Transverse colon (tissue), 4 donors: ENCODE measurements around the gene ZMYND11.

Source experiments
- EP300 ChIP-seq: sonication (generic); formaldehyde crosslinking; IDR thresholded peaks from one replicate; pipeline ENCODE4 v1.6.1; 2017; ENCODE audit warnings: antibody characterized with exemption, low read depth
- POLR2A ChIP-seq: fragments of 450-650 bp; IDR thresholded peaks from one replicate; pipeline ENCODE4 v1.6.1; 2016; ENCODE audit warnings: antibody characterized with exemption, mild to moderate bottlenecking, moderate library complexity
- POLR2AphosphoS5 ChIP-seq, 3 donors: sonication (generic); formaldehyde crosslinking; IDR thresholded peaks; one replicate each; pipeline ENCODE4 v1.6.1; 2016; ENCODE audit warnings: antibody characterized with exemption in 3 of 3
- TF ChIP-seq, protein P1 (sequence below), 5 experiments: fragments of 200-600 bp in 3 of 5; fragments of 450-650 bp in 2 of 5; sonication (generic) in 3 of 5; IDR thresholded peaks; 1 replicate in 2 of 5; 2 replicates in 3 of 5; pipeline ENCODE4 v1.5.1; 2016 to 2017; ENCODE audit warnings: antibody characterized with exemption in 5 of 5, inconsistent platforms in 3 of 5, mild to moderate bottlenecking in 2 of 5, moderate library complexity in 1 of 5

DNA sequence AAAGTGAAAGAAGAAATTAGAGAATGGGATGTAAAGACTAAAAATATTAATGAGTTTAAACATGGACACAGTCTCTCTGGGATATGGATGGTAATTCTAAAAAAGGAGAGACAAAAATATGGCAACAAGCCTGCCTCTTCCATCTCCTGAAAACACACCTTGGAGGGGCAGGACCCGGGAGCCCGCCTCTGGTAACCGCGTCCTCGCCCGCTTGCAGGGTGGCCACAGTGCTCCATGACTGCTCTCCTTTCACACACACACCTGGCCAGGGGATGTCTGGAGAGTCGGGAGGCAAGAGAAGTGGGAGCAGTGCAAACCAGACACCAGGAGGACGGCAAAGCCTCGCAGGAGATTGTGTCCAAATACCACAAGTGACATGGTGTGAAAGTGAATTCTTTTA lies 166.3 kb downstream of the ZMYND11 start:
- no peak for TF ChIP-seq POLR2AphosphoS5 (IDR thresholded peaks at IDR 0.05)
- TF ChIP-seq, protein P1, sequence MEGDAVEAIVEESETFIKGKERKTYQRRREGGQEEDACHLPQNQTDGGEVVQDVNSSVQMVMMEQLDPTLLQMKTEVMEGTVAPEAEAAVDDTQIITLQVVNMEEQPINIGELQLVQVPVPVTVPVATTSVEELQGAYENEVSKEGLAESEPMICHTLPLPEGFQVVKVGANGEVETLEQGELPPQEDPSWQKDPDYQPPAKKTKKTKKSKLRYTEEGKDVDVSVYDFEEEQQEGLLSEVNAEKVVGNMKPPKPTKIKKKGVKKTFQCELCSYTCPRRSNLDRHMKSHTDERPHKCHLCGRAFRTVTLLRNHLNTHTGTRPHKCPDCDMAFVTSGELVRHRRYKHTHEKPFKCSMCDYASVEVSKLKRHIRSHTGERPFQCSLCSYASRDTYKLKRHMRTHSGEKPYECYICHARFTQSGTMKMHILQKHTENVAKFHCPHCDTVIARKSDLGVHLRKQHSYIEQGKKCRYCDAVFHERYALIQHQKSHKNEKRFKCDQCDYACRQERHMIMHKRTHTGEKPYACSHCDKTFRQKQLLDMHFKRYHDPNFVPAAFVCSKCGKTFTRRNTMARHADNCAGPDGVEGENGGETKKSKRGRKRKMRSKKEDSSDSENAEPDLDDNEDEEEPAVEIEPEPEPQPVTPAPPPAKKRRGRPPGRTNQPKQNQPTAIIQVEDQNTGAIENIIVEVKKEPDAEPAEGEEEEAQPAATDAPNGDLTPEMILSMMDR (IDR thresholded peaks at IDR 0.05), result no peak
- TF ChIP-seq POLR2A, result no peak
- no peak for TF ChIP-seq EP300
